WTC11 (cell line): ENCODE results near the gene ICE2. TPM values are rescaled to one million over a fixed set of nuclear protein-coding genes. Genes with fewer than 3 reads are reported as not detected.

Source experiments
- ATAC-seq: fragments of 200-7000 bp; cut with Tn5 transposase; 2 replicates; pipeline ENCODE4 v1.10.0; 2021; ENCODE audit warnings: mild to moderate bottlenecking, moderate library complexity
- CTCF ChIA-PET: fragments of 300-600 bp; sonication (Branson Sonifier 250); formaldehyde crosslinking; loops from one replicate; lab custom pipeline; 2021; ENCODE audit warnings: antibody characterized with exemption; lab: Charles Lee
- POLR2A ChIA-PET: fragments of 350-600 bp; sonication (Branson Sonifier 250); formaldehyde crosslinking; loops from one replicate; lab custom pipeline; 2021; ENCODE audit warnings: antibody characterized with exemption; lab: Charles Lee
- DNase-seq: peaks from one replicate; pipeline ENCODE4 v3.0.0; 2021; ENCODE audit warnings: low spot score
- H3K27ac Mint-ChIP-seq: 2 replicates; pipeline ENCODE4 v1.8.0; 2021; ENCODE audit warnings: mixed read lengths
- H3K27me3 Mint-ChIP-seq: 2 replicates; pipeline ENCODE4 v1.8.0; 2021; ENCODE audit warnings: low read depth, mild to moderate bottlenecking, moderate library complexity, mixed read lengths
- H3K36me3 Mint-ChIP-seq: 2 replicates; pipeline ENCODE4 v1.8.0; 2021; ENCODE audit warnings: mixed read lengths
- H3K4me1 Mint-ChIP-seq: 2 replicates; pipeline ENCODE4 v1.8.0; 2022; ENCODE audit warnings: mixed read lengths
- H3K4me3 Mint-ChIP-seq: 2 replicates; pipeline ENCODE4 v1.8.0; 2021; ENCODE audit warnings: mild to moderate bottlenecking, moderate library complexity, mixed read lengths
- H3K9me3 Mint-ChIP-seq: 2 replicates; pipeline ENCODE4 v1.8.0; 2021; ENCODE audit warnings: mixed read lengths
- ETV6 ChIP-seq: sonication (generic); formaldehyde crosslinking; IDR thresholded peaks from 2 replicates; pipeline ENCODE4 v1.8.1; 2022; ENCODE audit warnings: mild to moderate bottlenecking, missing genetic modification reagents
- KAT7 ChIP-seq: sonication (generic); formaldehyde crosslinking; IDR thresholded peaks from 2 replicates; pipeline ENCODE4 v1.8.1; 2023; ENCODE audit warnings: missing genetic modification reagents, mild to moderate bottlenecking, borderline replicate concordance
- NR3C1 ChIP-seq: sonication (generic); formaldehyde crosslinking; conservative IDR thresholded peaks from 2 replicates; pipeline ENCODE4 v1.8.1; 2023; ENCODE audit warnings: low read depth, mild to moderate bottlenecking, missing genetic modification reagents
- RELA ChIP-seq: sonication (generic); formaldehyde crosslinking; IDR thresholded peaks from 2 replicates; pipeline ENCODE4 v1.8.1; 2022; ENCODE audit warnings: missing genetic modification reagents, mild to moderate bottlenecking, borderline replicate concordance
- RORB ChIP-seq: fragments of 250-450 bp; sonication (Bioruptor Pico); IDR thresholded peaks from 2 replicates; pipeline ENCODE4 v1.9.0; 2021; ENCODE audit warnings: mild to moderate bottlenecking
- SMAD3 ChIP-seq: sonication (generic); formaldehyde crosslinking; IDR thresholded peaks from 2 replicates; pipeline ENCODE4 v1.8.0; 2022; ENCODE audit warnings: missing genetic modification reagents, mild to moderate bottlenecking, borderline replicate concordance
- SMAD4 ChIP-seq: sonication (generic); formaldehyde crosslinking; IDR thresholded peaks from 2 replicates; pipeline ENCODE4 v1.8.0; 2022; ENCODE audit warnings: mild to moderate bottlenecking, missing genetic modification reagents
- SOX15 ChIP-seq: fragments of 250-450 bp; sonication (Bioruptor Pico); IDR thresholded peaks from 2 replicates; pipeline ENCODE4 v1.9.0; 2021; ENCODE audit warnings: mild to moderate bottlenecking
- ZBTB21 ChIP-seq: sonication (generic); formaldehyde crosslinking; IDR thresholded peaks from 2 replicates; pipeline ENCODE4 v1.8.1; 2023; ENCODE audit warnings: mild to moderate bottlenecking, missing genetic modification reagents, borderline replicate concordance
- ZNF138 ChIP-seq: sonication (generic); formaldehyde crosslinking; conservative IDR thresholded peaks from 2 replicates; pipeline ENCODE4 v1.8.1; 2022; ENCODE audit warnings: mild to moderate bottlenecking, moderate library complexity, missing genetic modification reagents
- ZNF317 ChIP-seq: sonication (generic); formaldehyde crosslinking; IDR thresholded peaks from 2 replicates; pipeline ENCODE4 v1.8.1; 2023; ENCODE audit warnings: low read depth, mild to moderate bottlenecking, moderate library complexity, missing genetic modification reagents, borderline replicate concordance
- total RNA-seq: library from RNA; stranded (reverse); gene quantifications from 3 replicates; pipeline ENCODE4 v1.2.3, GENCODE V29; 2021
- TF ChIP-seq, protein P1 (sequence below): sonication (generic); formaldehyde crosslinking; IDR thresholded peaks from 2 replicates; pipeline ENCODE4 v1.8.1; 2023; ENCODE audit warnings: mild to moderate bottlenecking, missing genetic modification reagents
- TF ChIP-seq, protein P2 (sequence below): sonication (generic); formaldehyde crosslinking; IDR thresholded peaks from 2 replicates; pipeline ENCODE4 v1.8.0; 2023; ENCODE audit warnings: missing genetic modification reagents
- TF ChIP-seq, protein P3 (sequence below): sonication (generic); formaldehyde crosslinking; IDR thresholded peaks from 2 replicates; pipeline ENCODE4 v1.8.1; 2023; ENCODE audit warnings: mild to moderate bottlenecking, moderate library complexity, missing genetic modification reagents

ICE2 gene
- total RNA-seq, 1 experiment from 2014 or later: 76.9 TPM

DNA sequence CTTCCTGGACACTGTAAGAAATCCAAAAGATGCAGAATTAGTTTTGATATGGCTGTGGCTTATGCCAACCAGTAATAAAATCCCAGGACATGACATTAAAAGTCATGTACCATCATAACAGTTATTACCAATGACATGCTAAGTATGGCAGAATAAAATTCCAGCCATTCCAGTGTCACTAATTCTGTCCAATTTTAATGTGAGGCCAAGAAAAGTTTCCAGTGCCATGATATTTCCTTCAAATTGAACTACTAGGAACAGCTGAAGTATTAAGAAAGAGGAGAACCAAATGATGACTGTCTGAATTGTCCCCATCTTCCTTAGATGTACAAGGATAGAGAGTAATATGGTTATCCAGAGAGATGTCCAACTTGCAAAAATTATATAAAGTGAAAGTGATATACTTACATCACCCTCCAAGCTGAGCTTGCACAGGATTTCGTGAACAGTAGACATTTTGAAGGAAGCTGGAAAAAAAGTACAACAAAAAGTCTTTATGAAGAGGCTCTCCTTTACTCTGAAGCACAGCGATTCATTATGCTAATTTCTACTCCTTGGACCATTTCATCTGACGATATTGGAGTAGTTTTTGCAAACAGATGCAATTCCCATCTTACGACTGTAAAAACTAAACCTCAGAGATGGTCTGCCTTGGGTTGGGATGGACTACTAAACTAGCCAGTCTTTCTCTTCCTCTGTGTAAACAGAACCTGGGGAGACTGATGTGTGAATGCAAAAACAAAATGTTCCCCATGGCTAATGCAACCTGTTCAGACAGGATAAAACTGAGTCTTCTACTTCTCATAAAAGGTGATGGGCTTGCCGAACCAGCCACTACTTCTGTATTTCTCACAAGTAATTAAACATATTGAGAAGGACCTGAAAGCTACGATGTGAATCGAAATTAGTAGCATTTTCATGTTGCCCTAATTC, 93.1 kb downstream of the ICE2 start:
- H3K27me3 Mint-ChIP-seq: no peaks in the 10 kb centered on the region
- H3K4me3 Mint-ChIP-seq: no peak overlapping the region
- H3K4me1 Mint-ChIP-seq: peaks cover 17% of the 10 kb centered on the region
- DNase-seq (no peak), ATAC-seq (no peak)
- CTCF ChIA-PET: interaction anchor here (1.4 kb wide), 1 partner anchor 11 kb away, joined by 3 read pairs; no protein-coding TSS in a partner anchor
- TF ChIP-seq ETV6 (CRISPR knock-in tag) (no peak), SMAD3 (CRISPR knock-in tag) (no peak)
- H3K27ac Mint-ChIP-seq: no peak overlapping the region
- POLR2A ChIA-PET: interaction anchor here (0.5 kb wide), 1 partner anchor 80 kb away, joined by 3 read pairs; no protein-coding TSS in a partner anchor
- H3K36me3 Mint-ChIP-seq: peaks cover 4% of the 10 kb centered on the region; the same call in 1 of the 2 replicates
- H3K9me3 Mint-ChIP-seq: no peaks in the 10 kb centered on the region

DNA sequence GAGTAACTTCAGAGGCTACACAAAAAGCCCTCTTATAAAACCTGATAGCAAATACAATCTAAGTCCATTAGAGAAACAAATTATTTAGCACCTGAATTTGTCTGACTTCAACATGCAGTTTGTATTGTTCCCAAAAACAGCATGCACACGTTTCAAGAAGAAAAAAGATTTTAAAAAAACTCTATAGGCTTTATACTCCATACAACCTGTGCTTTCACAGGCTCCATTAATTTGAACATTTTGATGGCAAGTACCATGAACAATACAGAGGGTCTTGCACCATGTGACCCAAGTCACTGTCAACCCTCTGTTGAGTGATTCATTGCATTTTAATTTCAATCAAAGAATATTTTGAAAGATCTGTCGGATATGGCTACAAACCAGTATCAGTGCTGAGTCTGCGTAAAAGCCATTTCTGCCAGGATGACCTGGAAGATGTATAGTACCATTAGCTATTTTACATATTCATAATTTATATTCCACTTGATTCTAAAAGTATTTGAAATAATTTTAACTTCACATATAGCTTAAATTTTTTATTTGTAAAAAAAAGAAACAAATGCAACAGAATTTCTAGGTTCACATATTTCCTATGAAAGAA, 94.3 kb downstream of the ICE2 start:
- ATAC-seq: no peak
- Mint-ChIP-seq H3K27ac (no peak overlapping the region), H3K27me3 (no peaks in the 10 kb centered on the region), H3K4me1 (peaks cover 4% of the 10 kb centered on the region), H3K9me3 (no peaks in the 10 kb centered on the region), H3K36me3 (peaks cover 7% of the 10 kb centered on the region; the same call in 1 of the 2 replicates), H3K4me3 (no peak overlapping the region)
- POLR2A ChIA-PET: no interaction called here
- CTCF ChIA-PET: no interaction called here
- no peak for DNase-seq
- TF ChIP-seq RORB: no peak
- TF ChIP-seq ZNF138: no peak
- TF ChIP-seq SOX15 (CRISPR knock-in tag): no peak
- no peak for TF ChIP-seq KAT7 (CRISPR knock-in tag)
- no peak for TF ChIP-seq ZNF317 (CRISPR knock-in tag)
- TF ChIP-seq, protein P1, sequence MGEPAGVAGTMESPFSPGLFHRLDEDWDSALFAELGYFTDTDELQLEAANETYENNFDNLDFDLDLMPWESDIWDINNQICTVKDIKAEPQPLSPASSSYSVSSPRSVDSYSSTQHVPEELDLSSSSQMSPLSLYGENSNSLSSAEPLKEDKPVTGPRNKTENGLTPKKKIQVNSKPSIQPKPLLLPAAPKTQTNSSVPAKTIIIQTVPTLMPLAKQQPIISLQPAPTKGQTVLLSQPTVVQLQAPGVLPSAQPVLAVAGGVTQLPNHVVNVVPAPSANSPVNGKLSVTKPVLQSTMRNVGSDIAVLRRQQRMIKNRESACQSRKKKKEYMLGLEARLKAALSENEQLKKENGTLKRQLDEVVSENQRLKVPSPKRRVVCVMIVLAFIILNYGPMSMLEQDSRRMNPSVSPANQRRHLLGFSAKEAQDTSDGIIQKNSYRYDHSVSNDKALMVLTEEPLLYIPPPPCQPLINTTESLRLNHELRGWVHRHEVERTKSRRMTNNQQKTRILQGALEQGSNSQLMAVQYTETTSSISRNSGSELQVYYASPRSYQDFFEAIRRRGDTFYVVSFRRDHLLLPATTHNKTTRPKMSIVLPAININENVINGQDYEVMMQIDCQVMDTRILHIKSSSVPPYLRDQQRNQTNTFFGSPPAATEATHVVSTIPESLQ (CRISPR knock-in tag): no peak

DNA sequence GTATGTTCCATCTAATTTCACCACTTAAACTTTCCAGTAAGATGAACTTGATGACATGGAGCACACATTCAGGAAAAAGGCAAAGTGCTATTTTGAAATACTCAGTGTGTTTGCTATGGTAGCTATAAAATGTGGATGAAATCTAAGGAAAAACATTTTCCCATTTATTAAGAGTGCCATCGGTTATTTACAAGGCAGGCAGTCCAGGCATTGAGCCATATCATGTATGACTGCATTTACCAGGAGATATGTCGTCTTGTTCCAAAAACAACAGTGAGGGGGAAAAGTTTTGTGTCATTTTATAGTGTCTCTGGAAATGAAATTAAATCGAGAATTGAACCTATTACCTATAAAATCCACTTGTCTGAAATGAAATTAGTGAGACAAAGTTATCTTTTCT, 94.9 kb downstream of the ICE2 start:
- ChIA-PET POLR2A (no interaction called here), CTCF (no interaction called here)
- DNase-seq: no peak
- Mint-ChIP-seq H3K27ac (no peak overlapping the region), H3K36me3 (peaks cover 7% of the 10 kb centered on the region; the same call in 1 of the 2 replicates), H3K9me3 (no peaks in the 10 kb centered on the region), H3K27me3 (no peaks in the 10 kb centered on the region), H3K4me1 (no peaks in the 10 kb centered on the region), H3K4me3 (no peak overlapping the region)
- no peak for ATAC-seq
- TF ChIP-seq, protein P2, sequence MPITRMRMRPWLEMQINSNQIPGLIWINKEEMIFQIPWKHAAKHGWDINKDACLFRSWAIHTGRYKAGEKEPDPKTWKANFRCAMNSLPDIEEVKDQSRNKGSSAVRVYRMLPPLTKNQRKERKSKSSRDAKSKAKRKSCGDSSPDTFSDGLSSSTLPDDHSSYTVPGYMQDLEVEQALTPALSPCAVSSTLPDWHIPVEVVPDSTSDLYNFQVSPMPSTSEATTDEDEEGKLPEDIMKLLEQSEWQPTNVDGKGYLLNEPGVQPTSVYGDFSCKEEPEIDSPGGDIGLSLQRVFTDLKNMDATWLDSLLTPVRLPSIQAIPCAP: no peak
- TF ChIP-seq, protein P3, sequence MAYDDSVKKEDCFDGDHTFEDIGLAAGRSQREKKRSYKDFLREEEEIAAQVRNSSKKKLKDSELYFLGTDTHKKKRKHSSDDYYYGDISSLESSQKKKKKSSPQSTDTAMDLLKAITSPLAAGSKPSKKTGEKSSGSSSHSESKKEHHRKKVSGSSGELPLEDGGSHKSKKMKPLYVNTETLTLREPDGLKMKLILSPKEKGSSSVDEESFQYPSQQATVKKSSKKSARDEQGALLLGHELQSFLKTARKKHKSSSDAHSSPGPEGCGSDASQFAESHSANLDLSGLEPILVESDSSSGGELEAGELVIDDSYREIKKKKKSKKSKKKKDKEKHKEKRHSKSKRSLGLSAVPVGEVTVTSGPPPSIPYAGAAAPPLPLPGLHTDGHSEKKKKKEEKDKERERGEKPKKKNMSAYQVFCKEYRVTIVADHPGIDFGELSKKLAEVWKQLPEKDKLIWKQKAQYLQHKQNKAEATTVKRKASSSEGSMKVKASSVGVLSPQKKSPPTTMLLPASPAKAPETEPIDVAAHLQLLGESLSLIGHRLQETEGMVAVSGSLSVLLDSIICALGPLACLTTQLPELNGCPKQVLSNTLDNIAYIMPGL (CRISPR knock-in tag): no peak
- no peak for TF ChIP-seq NR3C1
- TF ChIP-seq ZBTB21 (CRISPR knock-in tag): no peak
- no peak for TF ChIP-seq RELA (CRISPR knock-in tag)
- no peak for TF ChIP-seq SMAD4 (CRISPR knock-in tag)
